ENCODE results near the gene DPP10.

The DPP10 gene

GRCh38 chr2:115779085-115779632 lies 1336.7 kb downstream of the DPP10 start:
- 0 out of 2 replicates have a peak, but pooled peaks cover 2% of the 10 kb centered on the region for H3K9me3 ChIP-seq (ENCODE audit: insufficient read depth, low read depth, low read length)
- TF ChIP-seq, protein P1, sequence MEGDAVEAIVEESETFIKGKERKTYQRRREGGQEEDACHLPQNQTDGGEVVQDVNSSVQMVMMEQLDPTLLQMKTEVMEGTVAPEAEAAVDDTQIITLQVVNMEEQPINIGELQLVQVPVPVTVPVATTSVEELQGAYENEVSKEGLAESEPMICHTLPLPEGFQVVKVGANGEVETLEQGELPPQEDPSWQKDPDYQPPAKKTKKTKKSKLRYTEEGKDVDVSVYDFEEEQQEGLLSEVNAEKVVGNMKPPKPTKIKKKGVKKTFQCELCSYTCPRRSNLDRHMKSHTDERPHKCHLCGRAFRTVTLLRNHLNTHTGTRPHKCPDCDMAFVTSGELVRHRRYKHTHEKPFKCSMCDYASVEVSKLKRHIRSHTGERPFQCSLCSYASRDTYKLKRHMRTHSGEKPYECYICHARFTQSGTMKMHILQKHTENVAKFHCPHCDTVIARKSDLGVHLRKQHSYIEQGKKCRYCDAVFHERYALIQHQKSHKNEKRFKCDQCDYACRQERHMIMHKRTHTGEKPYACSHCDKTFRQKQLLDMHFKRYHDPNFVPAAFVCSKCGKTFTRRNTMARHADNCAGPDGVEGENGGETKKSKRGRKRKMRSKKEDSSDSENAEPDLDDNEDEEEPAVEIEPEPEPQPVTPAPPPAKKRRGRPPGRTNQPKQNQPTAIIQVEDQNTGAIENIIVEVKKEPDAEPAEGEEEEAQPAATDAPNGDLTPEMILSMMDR (conservative IDR thresholded peaks at IDR 0.05; ENCODE audit: low read length), result no peak
- no peak for TF ChIP-seq EZH2phosphoT487 (IDR thresholded peaks at IDR 0.05; ENCODE audit: borderline replicate concordance)
- H2AFZ ChIP-seq (ENCODE audit: low read length), result no peak overlapping the region
- H4K20me1 ChIP-seq (ENCODE audit: insufficient read depth, low read length, poor library complexity, severe bottlenecking), result no peaks in the 10 kb centered on the region
- H3K4me1 ChIP-seq (ENCODE audit: insufficient read depth, low read length, poor library complexity, severe bottlenecking), result no peaks in the 10 kb centered on the region
- H3K79me2 ChIP-seq (ENCODE audit: insufficient read depth, low read length), result no peaks in the 10 kb centered on the region
- no peaks in the 10 kb centered on the region for H3F3A ChIP-seq (ENCODE audit: low read depth)
- H3K4me3 ChIP-seq (ENCODE audit: low read length, poor library complexity, severe bottlenecking), result no peak overlapping the region
- H3K9me2 ChIP-seq (replicated peaks; ENCODE audit: low read depth, low read length), result no peaks in the 10 kb centered on the region
- H3K9ac ChIP-seq (ENCODE audit: low read depth, low read length, poor library complexity, severe bottlenecking), result no peak overlapping the region
- H3K4me2 ChIP-seq (ENCODE audit: low read depth, low read length, poor library complexity, severe bottlenecking), result no peak overlapping the region
- no peaks in the 10 kb centered on the region for H3K27me3 ChIP-seq (ENCODE audit: insufficient read depth, low read length, poor library complexity, severe bottlenecking)
- no peaks in the 10 kb centered on the region for H3K36me3 ChIP-seq (ENCODE audit: insufficient read depth, low read length)

GRCh38 chr2:115782286-115782685 lies 1339.8 kb downstream of the DPP10 start:
- no peaks in the 10 kb centered on the region for H3K4me1 ChIP-seq (ENCODE audit: insufficient read depth, low read length, poor library complexity, severe bottlenecking)
- no peak overlapping the region for H2AFZ ChIP-seq (ENCODE audit: low read length)
- no peak overlapping the region for H3K4me2 ChIP-seq (ENCODE audit: low read depth, low read length, poor library complexity, severe bottlenecking)
- H3K9me2 ChIP-seq (replicated peaks; ENCODE audit: low read depth, low read length), result no peaks in the 10 kb centered on the region
- no peaks in the 10 kb centered on the region for H3K9me3 ChIP-seq (ENCODE audit: insufficient read depth, low read depth, low read length)
- H4K20me1 ChIP-seq (ENCODE audit: insufficient read depth, low read length, poor library complexity, severe bottlenecking), result no peaks in the 10 kb centered on the region
- TF ChIP-seq, protein P1 (conservative IDR thresholded peaks at IDR 0.05; ENCODE audit: low read length), result no peak
- TF ChIP-seq EZH2phosphoT487 (IDR thresholded peaks at IDR 0.05; ENCODE audit: borderline replicate concordance), result no peak
- no peaks in the 10 kb centered on the region for H3F3A ChIP-seq (ENCODE audit: low read depth)
- no peak overlapping the region for H3K9ac ChIP-seq (ENCODE audit: low read depth, low read length, poor library complexity, severe bottlenecking)
- H3K36me3 ChIP-seq (ENCODE audit: insufficient read depth, low read length), result no peaks in the 10 kb centered on the region
- no peak overlapping the region for H3K4me3 ChIP-seq (ENCODE audit: low read length, poor library complexity, severe bottlenecking)
- no peaks in the 10 kb centered on the region for H3K27me3 ChIP-seq (ENCODE audit: insufficient read depth, low read length, poor library complexity, severe bottlenecking)
- no peaks in the 10 kb centered on the region for H3K79me2 ChIP-seq (ENCODE audit: insufficient read depth, low read length)

DNA sequence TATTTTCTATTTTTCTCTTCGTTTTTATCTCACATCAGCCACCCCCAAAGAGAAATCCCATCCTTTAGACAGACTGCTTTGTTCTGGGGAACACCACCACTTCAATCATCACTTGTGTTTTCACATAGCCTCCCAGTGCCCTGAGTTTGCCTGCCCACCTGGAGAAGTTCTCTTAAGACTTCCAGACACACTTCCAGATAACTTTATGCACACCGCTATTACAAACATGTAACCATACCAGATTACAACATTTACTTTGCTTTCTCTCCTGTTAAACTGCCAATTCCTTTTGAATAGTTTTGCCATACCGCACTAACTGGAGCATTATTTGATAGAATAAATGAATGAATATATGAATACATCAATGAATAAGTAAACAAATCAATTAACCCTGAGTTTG lies 1353.6 kb downstream of the DPP10 start:
- H3K4me1 ChIP-seq (ENCODE audit: insufficient read depth, low read length, poor library complexity, severe bottlenecking), result no peaks in the 10 kb centered on the region
- H3F3A ChIP-seq (ENCODE audit: low read depth), result no peaks in the 10 kb centered on the region
- TF ChIP-seq, protein P1 (conservative IDR thresholded peaks at IDR 0.05; ENCODE audit: low read length), result no peak
- TF ChIP-seq EZH2phosphoT487 (IDR thresholded peaks at IDR 0.05; ENCODE audit: borderline replicate concordance), result no peak
- no peak overlapping the region for H3K4me3 ChIP-seq (ENCODE audit: low read length, poor library complexity, severe bottlenecking)
- H3K4me2 ChIP-seq (ENCODE audit: low read depth, low read length, poor library complexity, severe bottlenecking), result no peak overlapping the region
- H3K9me2 ChIP-seq (replicated peaks; ENCODE audit: low read depth, low read length), result no peaks in the 10 kb centered on the region
- H3K36me3 ChIP-seq (ENCODE audit: insufficient read depth, low read length), result no peaks in the 10 kb centered on the region
- no peaks in the 10 kb centered on the region for H3K79me2 ChIP-seq (ENCODE audit: insufficient read depth, low read length)
- H3K9ac ChIP-seq (ENCODE audit: low read depth, low read length, poor library complexity, severe bottlenecking), result no peak overlapping the region
- no peak overlapping the region for H2AFZ ChIP-seq (ENCODE audit: low read length)
- no peaks in the 10 kb centered on the region for H3K27me3 ChIP-seq (ENCODE audit: insufficient read depth, low read length, poor library complexity, severe bottlenecking)
- no peaks in the 10 kb centered on the region for H4K20me1 ChIP-seq (ENCODE audit: insufficient read depth, low read length, poor library complexity, severe bottlenecking)
- no peaks in the 10 kb centered on the region for H3K9me3 ChIP-seq (ENCODE audit: insufficient read depth, low read depth, low read length)
